ENCODE results near the gene OSTC. TPM values are rescaled to one million over a fixed set of nuclear protein-coding genes. Genes with fewer than 3 reads are reported as not detected.

OSTC gene
- total RNA-seq, 1 experiment from 2014 or later = 191 TPM

DNA sequence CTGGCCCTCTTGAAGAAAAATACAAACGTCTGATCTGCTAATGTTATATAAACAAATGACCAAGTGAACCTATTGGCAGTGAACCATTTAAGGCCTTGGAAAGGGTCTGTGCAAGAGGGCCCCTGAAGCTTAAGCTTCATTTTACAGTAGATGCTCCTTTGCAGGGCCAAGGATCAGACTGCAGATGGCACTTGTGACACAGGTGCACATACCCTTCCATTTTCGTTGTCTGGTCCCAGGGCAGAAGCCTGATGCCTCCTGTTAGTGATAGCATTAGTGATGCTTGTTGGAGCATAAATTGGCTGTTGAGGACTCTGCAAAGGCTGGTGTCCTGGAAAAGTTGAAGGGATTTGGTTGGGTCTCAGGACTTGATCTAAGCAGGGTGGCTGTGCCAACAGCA lies 65.9 kb downstream of the OSTC start:
- no peak for DNase-seq (ENCODE audit: low read depth)

DNA sequence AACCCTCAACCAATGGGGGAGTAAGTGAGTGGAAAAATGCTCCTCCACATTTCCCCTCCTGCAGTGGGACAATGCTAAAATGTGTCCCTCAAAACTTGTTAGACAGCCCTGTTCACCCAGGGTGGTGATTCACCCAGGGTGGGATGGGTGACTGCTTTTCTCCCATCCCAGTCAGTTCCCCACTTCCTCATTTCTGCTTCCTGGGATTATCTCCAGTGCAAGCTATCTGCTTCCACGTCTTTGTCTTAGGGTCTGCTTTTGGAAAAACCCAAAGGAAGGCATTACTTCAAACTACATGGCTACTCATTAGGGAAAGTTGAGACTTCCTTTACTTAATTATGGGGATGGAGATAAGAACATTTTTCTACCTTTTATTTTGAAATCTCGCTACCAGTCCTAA lies 67.0 kb downstream of the OSTC start:
- DNase-seq (ENCODE audit: low read depth) = no peak

Other genes with a start within 250 kb of the OSTC start
- gene RPL34, start 30.0 kb upstream of the OSTC start, total RNA-seq (2014; rRNA removed; shearing (Covaris generic)) = 357 and 496 TPM in 2 replicates
- not detected in 2 replicates for gene ETNPPL, start 112.5 kb downstream of the OSTC start, total RNA-seq (2014; rRNA removed; shearing (Covaris generic))

Data from M059J (cell line).